GM18502 (cell line): ENCODE data around the gene FOXD3.
"Not testable (repeated sequence)": the region's sequence is repeated elsewhere in the genome, so short reads cannot be mapped to it uniquely, and the experiment has no call there.

Source experiments
- ATAC-seq: cut with Tn5 transposase; IDR thresholded peaks from one replicate; pipeline ENCODE4 v1.9.1; 2021; ENCODE audit warnings: mild to moderate bottlenecking; ENCODE audit not compliant: unreplicated experiment, poor library complexity

Gene FOXD3

GRCh38 chr1:63352736-63353135 is 30.4 kb downstream of the FOXD3 start:
- no peak for ATAC-seq

GRCh38 chr1:63356234-63356633 is 33.9 kb downstream of the FOXD3 start:
- not testable (repeated sequence) for ATAC-seq

GRCh38 chr1:63359561-63359960 is 37.2 kb downstream of the FOXD3 start:
- ATAC-seq = no peak

GRCh38 chr1:63362073-63362472 is 39.7 kb downstream of the FOXD3 start:
- ATAC-seq = no peak

GRCh38 chr1:63362578-63362977 is 40.2 kb downstream of the FOXD3 start:
- no peak for ATAC-seq

- ATAC-seq = no peak
Observed at GRCh38 chr1:63363014-63363413, 40.6 kb downstream of the FOXD3 start.

GRCh38 chr1:63366908-63367214 is 44.5 kb downstream of the FOXD3 start:
- no peak for ATAC-seq

GRCh38 chr1:63367215-63368103 is 45.1 kb downstream of the FOXD3 start, which contains the start of gene ALG6:
Gene ALG6 (plus strand): TSS chr1:63367627. CDS start chr1:63370978, 3,351 bp downstream.
- ATAC-seq = peak; percentile 95

- peak; percentile 13 for ATAC-seq
Observed at GRCh38 chr1:63368131-63368530, 45.8 kb downstream of the FOXD3 start.
